ENCODE data around the gene PIN1. TPM values are rescaled to one million over a fixed set of nuclear protein-coding genes. Genes with fewer than 3 reads are reported as not detected.

PIN1 gene
- total and polyA plus RNA-seq, 5 donors from 2014 or later, result 72.0 to 135 (median 101) TPM

DNA sequence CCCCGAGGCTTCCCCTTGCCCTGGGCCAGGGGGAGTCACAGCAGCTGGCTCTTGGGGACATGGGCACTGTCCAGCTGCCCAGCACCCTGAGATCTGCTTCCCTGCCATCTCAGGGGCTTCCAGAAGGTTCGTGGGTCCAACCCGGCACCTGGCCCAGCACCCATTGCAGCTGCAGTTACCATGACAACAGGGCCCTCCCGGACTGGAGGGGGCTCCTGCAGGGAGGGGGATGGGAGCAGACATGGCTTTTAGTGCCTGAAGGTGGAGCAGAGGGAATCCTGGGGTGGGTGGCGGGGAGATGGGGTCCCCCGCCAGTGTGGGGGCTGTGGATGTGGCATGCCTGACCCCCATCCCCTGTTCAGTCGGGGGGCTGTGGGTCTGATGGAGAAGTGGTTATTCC, 14.7 kb downstream of the PIN1 start:
- H3K27me3 ChIP-seq (ENCODE audit: control insufficient read depth, insufficient read depth, low read length), result no peaks in the 10 kb centered on the region
- H3K4me1 Mint-ChIP-seq, result peaks cover 0 to 48% (median 29%) of the 10 kb centered on the region in 4 donors
- H3K9me3 Mint-ChIP-seq, result peaks cover 0 to 2% (median 0%) of the 10 kb centered on the region in 7 donors
- H3K27me3 Mint-ChIP-seq, result no peaks in the 10 kb centered on the region
- ATAC-seq (ENCODE audit: low read depth in 2 of 2) (no peak), DNase-seq (no peak)
- H3K9me3 ChIP-seq (ENCODE audit: control insufficient read depth in 2 of 2, low read length in 2 of 2), result no peaks in the 10 kb centered on the region
- peak overlapping the region in 1 of 3 donors; percentile 38 for H3K27ac Mint-ChIP-seq
- peaks cover 20% of the 10 kb centered on the region for H3K4me1 ChIP-seq (ENCODE audit: control insufficient read depth, insufficient read depth, low read length, poor library complexity, severe bottlenecking)
- H3K36me3 ChIP-seq (ENCODE audit: control insufficient read depth, insufficient read depth, low read length), result peaks cover 32% of the 10 kb centered on the region
- peaks cover 23% of the 10 kb centered on the region for H3K36me3 Mint-ChIP-seq
- H3K27ac ChIP-seq (ENCODE audit: insufficient read depth, low read length, poor library complexity, severe bottlenecking), result no peak overlapping the region
- no peak overlapping the region for H3K4me3 ChIP-seq (ENCODE audit: low read depth, low read length)
- no peak overlapping the region for H3K4me3 Mint-ChIP-seq

DNA sequence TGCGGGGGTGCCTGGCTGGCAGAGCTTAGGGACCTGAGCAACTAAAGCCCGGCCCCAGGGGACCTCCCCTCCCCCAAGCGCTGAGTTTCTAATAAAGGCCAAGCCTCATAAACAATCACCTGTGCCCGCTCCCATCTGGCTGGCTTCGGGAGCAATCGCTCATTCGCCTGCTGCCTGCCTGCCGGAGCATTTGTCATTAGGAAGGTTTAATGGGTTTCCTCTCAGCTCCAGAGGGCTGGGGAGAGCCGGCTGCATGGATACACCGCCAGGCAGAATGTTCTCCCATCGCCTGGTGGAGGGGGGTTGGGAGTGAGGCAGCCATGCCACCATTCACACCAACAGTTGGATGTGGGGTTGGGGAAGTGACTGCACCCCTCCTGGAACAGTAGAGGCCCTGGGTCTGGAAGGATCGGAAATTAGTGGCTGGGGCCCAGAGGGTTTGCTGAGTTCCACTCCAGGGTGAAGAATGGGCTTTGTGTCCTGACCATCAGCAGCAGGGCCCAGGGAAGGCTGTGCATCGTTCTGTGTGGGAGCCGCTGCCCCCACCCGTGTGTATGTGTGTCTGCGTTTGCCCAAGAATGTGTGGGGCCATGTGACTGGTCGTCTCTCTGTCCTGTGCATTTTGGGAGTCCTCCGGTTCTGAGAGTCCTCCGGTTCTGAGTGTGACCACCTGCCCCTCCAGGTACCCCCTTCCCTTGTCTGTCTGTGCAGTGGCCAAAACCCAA, 15.3 kb downstream of the PIN1 start:
- no peak for DNase-seq

DNA sequence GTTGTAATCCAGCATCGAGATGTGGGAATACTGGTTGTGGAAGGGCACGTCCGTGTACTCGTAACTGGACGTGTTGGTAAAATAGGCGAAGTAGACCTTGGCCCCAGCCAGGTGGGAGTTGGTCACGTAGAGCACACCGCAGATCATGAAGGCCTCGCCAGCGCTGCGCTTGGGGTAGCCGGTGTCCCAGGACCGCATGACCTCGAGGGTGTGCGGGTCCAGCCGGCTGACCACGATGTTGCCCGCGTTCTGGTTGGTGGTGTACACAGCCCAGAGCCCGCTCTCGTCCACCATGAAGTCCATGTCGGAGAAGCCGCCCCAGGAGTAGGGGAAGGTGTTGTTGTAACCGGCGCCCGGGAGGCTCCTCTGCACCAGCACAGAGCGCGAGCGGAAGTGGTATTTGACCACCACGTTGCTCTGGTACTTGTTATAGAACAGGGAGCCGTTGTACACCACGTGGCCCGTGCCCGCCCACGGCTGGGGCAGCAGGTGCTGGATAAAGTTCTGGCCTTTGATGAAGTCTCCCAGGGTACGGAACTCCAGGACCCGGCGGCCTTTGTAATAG, 19.2 kb downstream of the PIN1 start:
- Mint-ChIP-seq H3K36me3 (peaks cover 22% of the 10 kb centered on the region), H3K4me3 (peak overlapping the region in 1 of 4 donors; percentile 29), H3K9me3 (peaks cover 0 to 2% (median 0%) of the 10 kb centered on the region in 7 donors), H3K27me3 (no peaks in the 10 kb centered on the region), H3K27ac (peak overlapping the region in 2 of 3 donors; percentile 67), H3K4me1 (peaks cover 13 to 68% (median 47%) of the 10 kb centered on the region in 4 donors)
- peaks cover 49% of the 10 kb centered on the region for H3K4me1 ChIP-seq (ENCODE audit: control insufficient read depth, insufficient read depth, low read length, poor library complexity, severe bottlenecking)
- no peak overlapping the region for H3K4me3 ChIP-seq (ENCODE audit: low read depth, low read length)
- H3K27ac ChIP-seq (ENCODE audit: insufficient read depth, low read length, poor library complexity, severe bottlenecking), result no peak overlapping the region
- H3K27me3 ChIP-seq (ENCODE audit: control insufficient read depth, insufficient read depth, low read length), result no peaks in the 10 kb centered on the region
- DNase-seq (no peak), ATAC-seq (ENCODE audit: low read depth in 2 of 2) (no peak)
- peaks cover 4% of the 10 kb centered on the region for H3K36me3 ChIP-seq (ENCODE audit: control insufficient read depth, insufficient read depth, low read length)
- H3K9me3 ChIP-seq (ENCODE audit: control insufficient read depth in 2 of 2, low read length in 2 of 2), result no peaks in the 10 kb centered on the region

More for the DNA sequence above, 15.3 kb downstream of the PIN1 start:
- Mint-ChIP-seq H3K27me3 (no peaks in the 10 kb centered on the region), H3K4me3 (no peak overlapping the region), H3K4me1 (peaks cover 0 to 47% (median 28%) of the 10 kb centered on the region in 4 donors), H3K9me3 (peaks cover 0 to 2% (median 0%) of the 10 kb centered on the region in 7 donors), H3K27ac (no peak overlapping the region), H3K36me3 (peaks cover 17% of the 10 kb centered on the region)
- no peaks in the 10 kb centered on the region for H3K27me3 ChIP-seq (ENCODE audit: control insufficient read depth, insufficient read depth, low read length)
- no peaks in the 10 kb centered on the region for H3K9me3 ChIP-seq (ENCODE audit: control insufficient read depth in 2 of 2, low read length in 2 of 2)
- no peak overlapping the region for H3K27ac ChIP-seq (ENCODE audit: insufficient read depth, low read length, poor library complexity, severe bottlenecking)
- no peak for ATAC-seq (ENCODE audit: low read depth in 2 of 2)
- peaks cover 29% of the 10 kb centered on the region for H3K36me3 ChIP-seq (ENCODE audit: control insufficient read depth, insufficient read depth, low read length)
- no peak overlapping the region for H3K4me3 ChIP-seq (ENCODE audit: low read depth, low read length)
- peaks cover 23% of the 10 kb centered on the region for H3K4me1 ChIP-seq (ENCODE audit: control insufficient read depth, insufficient read depth, low read length, poor library complexity, severe bottlenecking)

DNA sequence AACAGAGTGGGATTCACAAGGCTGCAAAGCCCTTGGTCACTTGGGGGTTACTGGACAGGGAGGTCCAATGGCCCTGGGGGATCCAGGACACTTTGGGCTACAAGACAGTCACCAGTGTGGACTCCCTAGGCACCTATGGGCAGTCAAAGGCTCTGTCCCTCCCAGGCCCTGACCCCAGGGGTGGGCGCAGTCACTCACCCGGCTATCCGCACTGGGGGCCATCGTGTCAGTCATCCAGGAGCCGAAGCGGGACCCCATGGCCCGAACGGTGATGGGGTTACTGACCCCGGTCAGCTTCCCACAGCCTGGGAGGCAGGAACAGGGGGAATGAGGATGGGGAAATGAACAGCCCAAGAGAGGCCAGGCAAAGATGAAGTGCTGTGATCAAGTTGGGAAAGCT, 21.5 kb downstream of the PIN1 start:
- H3K36me3 ChIP-seq (ENCODE audit: control insufficient read depth, insufficient read depth, low read length), result peaks cover 4% of the 10 kb centered on the region
- DNase-seq (no peak), ATAC-seq (ENCODE audit: low read depth in 2 of 2) (no peak)
- peaks cover 66% of the 10 kb centered on the region for H3K4me1 ChIP-seq (ENCODE audit: control insufficient read depth, insufficient read depth, low read length, poor library complexity, severe bottlenecking)
- peak overlapping the region; percentile 24 for H3K27ac ChIP-seq (ENCODE audit: insufficient read depth, low read length, poor library complexity, severe bottlenecking)
- Mint-ChIP-seq H3K9me3 (peaks cover 0 to 2% (median 0%) of the 10 kb centered on the region in 7 donors), H3K4me3 (peak overlapping the region; percentile 83 to 99 (median 98)), H3K36me3 (peaks cover 22% of the 10 kb centered on the region), H3K4me1 (peaks cover 13 to 85% (median 55%) of the 10 kb centered on the region in 4 donors), H3K27me3 (no peaks in the 10 kb centered on the region), H3K27ac (peak overlapping the region; percentile 95 to 100 (median 98))
- H3K27me3 ChIP-seq (ENCODE audit: control insufficient read depth, insufficient read depth, low read length), result no peaks in the 10 kb centered on the region
- H3K9me3 ChIP-seq (ENCODE audit: control insufficient read depth in 2 of 2, low read length in 2 of 2), result no peaks in the 10 kb centered on the region
- peak overlapping the region; percentile 86 for H3K4me3 ChIP-seq (ENCODE audit: low read depth, low read length)

DNA sequence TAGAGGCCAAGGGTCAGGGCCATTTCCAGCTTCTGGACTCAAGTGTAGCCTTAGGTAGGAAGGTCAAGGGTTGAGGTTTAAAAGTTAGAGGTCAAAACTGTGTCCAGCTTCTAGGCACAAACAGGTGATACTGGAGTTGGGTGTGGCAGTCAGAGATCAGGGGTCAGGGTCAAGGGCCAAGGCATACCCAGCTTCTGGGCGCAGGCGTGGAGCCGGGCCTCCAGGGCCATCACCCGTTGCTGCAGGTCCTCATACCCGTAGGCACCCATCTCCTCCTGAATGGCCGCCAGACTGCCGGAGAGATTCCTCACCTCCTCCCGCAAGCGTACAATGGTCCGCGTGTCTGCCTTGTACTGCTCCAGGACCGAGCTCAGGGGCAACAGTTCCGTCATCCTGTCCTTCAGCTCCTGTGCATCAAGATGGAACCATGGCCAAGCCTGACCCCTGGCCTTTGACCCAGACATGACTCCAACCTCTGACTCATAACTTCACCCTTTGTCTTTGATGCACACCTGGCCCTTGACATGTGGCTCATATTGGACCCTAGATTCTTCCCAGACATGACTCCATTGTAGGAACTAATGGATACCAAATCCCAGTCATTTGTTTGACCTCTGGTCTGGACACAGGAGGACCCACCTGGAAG, 22.1 kb downstream of the PIN1 start:
- peak overlapping the region; percentile 71 for H3K27ac ChIP-seq (ENCODE audit: insufficient read depth, low read length, poor library complexity, severe bottlenecking)

DNA sequence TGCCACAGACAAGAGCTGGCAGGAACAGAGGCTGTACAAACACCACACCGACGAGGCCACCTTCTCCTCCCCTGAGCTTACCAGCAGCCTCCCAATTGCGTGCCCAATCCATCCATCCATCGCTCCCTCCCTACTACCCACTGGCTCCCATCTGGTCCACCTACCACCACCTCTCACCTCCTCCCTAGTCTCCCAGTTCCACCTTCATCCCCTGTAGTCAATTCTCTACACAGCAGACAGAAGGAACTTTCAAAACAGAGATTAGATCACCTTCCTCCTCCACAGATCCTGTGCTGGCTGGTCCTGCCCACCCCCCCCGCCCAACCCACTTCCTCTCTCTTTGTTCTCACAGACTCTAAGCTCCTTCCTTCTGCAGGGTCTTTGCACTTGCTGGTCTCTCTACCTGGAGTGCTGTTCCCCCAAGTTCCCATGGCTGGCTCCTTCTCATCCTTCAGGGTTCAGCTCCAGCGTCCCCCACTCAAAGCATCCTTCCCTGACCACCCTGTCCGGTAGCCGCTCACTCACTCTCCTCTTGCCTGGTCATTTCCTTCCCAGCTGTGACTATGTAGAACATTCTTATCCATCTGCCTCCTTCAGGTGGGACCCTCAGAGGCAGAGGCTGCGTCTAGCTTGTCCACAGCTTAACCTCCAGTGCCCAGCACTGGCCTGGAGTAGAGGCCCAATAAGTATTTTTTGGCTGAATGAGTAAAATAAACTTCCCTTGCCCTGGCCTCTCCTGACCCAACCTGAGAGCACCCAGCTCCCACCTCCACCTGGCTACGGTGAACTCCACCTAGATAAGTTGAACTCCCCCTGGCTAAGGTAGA, 23.0 kb downstream of the PIN1 start:
- H3K27me3 Mint-ChIP-seq, result no peaks in the 10 kb centered on the region
- H3K4me1 ChIP-seq (ENCODE audit: control insufficient read depth, insufficient read depth, low read length, poor library complexity, severe bottlenecking), result peaks cover 81% of the 10 kb centered on the region
- no peaks in the 10 kb centered on the region for H3K27me3 ChIP-seq (ENCODE audit: control insufficient read depth, insufficient read depth, low read length)
- H3K36me3 Mint-ChIP-seq, result peaks cover 13% of the 10 kb centered on the region
- peak in 2 of 3 donors; percentile 49 to 85 for DNase-seq
- peak overlapping the region; percentile 71 for H3K27ac ChIP-seq (ENCODE audit: insufficient read depth, low read length, poor library complexity, severe bottlenecking)
- H3K4me1 Mint-ChIP-seq, result peaks cover 13 to 89% (median 56%) of the 10 kb centered on the region in 4 donors
- H3K9me3 Mint-ChIP-seq, result peaks cover 0 to 2% (median 0%) of the 10 kb centered on the region in 7 donors
- H3K36me3 ChIP-seq (ENCODE audit: control insufficient read depth, insufficient read depth, low read length), result peaks cover 4% of the 10 kb centered on the region
- H3K27ac Mint-ChIP-seq, result peak overlapping the region; percentile 95 to 100 (median 98)
- H3K4me3 Mint-ChIP-seq, result peak overlapping the region; percentile 94 to 99 (median 98)
- peak overlapping the region; percentile 86 for H3K4me3 ChIP-seq (ENCODE audit: low read depth, low read length)
- peak; percentile 84 to 89 for ATAC-seq (ENCODE audit: low read depth in 2 of 2)
- no peaks in the 10 kb centered on the region for H3K9me3 ChIP-seq (ENCODE audit: control insufficient read depth in 2 of 2, low read length in 2 of 2)

More for the DNA sequence above, 22.1 kb downstream of the PIN1 start:
- H3K27me3 ChIP-seq (ENCODE audit: control insufficient read depth, insufficient read depth, low read length), result no peaks in the 10 kb centered on the region
- ATAC-seq (ENCODE audit: low read depth in 2 of 2), result no peak
- H3K4me3 ChIP-seq (ENCODE audit: low read depth, low read length), result peak overlapping the region; percentile 86
- Mint-ChIP-seq H3K27me3 (no peaks in the 10 kb centered on the region), H3K27ac (peak overlapping the region; percentile 95 to 100 (median 98)), H3K4me3 (peak overlapping the region; percentile 94 to 99 (median 98)), H3K9me3 (peaks cover 0 to 2% (median 0%) of the 10 kb centered on the region in 7 donors), H3K36me3 (peaks cover 19% of the 10 kb centered on the region), H3K4me1 (peaks cover 13 to 86% (median 57%) of the 10 kb centered on the region in 4 donors)
- H3K4me1 ChIP-seq (ENCODE audit: control insufficient read depth, insufficient read depth, low read length, poor library complexity, severe bottlenecking), result peaks cover 72% of the 10 kb centered on the region
- DNase-seq, result no peak
- peaks cover 4% of the 10 kb centered on the region for H3K36me3 ChIP-seq (ENCODE audit: control insufficient read depth, insufficient read depth, low read length)
- H3K9me3 ChIP-seq (ENCODE audit: control insufficient read depth in 2 of 2, low read length in 2 of 2), result no peaks in the 10 kb centered on the region

DNA sequence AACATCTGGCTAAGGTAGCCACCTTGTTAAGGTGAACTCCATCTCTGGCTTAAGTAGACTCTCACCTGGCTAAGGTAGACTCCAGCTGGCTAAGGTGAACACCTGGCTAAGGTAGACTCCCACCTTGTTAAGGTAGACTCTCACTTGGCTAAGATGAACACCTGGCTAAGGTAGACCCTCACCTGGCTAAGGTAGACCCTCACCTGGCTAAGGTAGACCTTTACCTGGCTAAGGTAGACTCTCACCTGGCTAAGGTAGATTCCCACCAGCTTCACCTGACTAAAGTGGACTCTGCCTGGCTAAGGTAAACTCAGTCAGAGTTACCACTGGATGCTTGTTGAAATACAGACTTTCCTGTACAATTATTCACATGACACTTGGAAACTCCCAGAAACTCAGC, 23.6 kb downstream of the PIN1 start:
- Histone ChIP-seq H3K4me3 (ENCODE audit: low read depth, low read length) (peak overlapping the region; percentile 86), H3K27ac (ENCODE audit: insufficient read depth, low read length, poor library complexity, severe bottlenecking) (peak overlapping the region; percentile 71), H3K36me3 (ENCODE audit: control insufficient read depth, insufficient read depth, low read length) (peaks cover 4% of the 10 kb centered on the region)

More for the DNA sequence above, 23.6 kb downstream of the PIN1 start:
- H3K27me3 Mint-ChIP-seq, result no peaks in the 10 kb centered on the region
- peak overlapping the region; percentile 84 to 99 (median 98) for H3K4me3 Mint-ChIP-seq
- DNase-seq, result no peak
- peaks cover 16 to 94% (median 58%) of the 10 kb centered on the region in 4 donors for H3K4me1 Mint-ChIP-seq
- H3K27ac Mint-ChIP-seq, result peak overlapping the region; percentile 95 to 100 (median 98)
- peaks cover 13% of the 10 kb centered on the region for H3K36me3 Mint-ChIP-seq
- no peak for ATAC-seq (ENCODE audit: low read depth in 2 of 2)
- Histone ChIP-seq H3K27me3 (ENCODE audit: control insufficient read depth, insufficient read depth, low read length) (no peaks in the 10 kb centered on the region), H3K9me3 (ENCODE audit: control insufficient read depth in 2 of 2, low read length in 2 of 2) (no peaks in the 10 kb centered on the region), H3K4me1 (ENCODE audit: control insufficient read depth, insufficient read depth, low read length, poor library complexity, severe bottlenecking) (peaks cover 84% of the 10 kb centered on the region)
- H3K9me3 Mint-ChIP-seq, result peaks cover 0 to 2% (median 0%) of the 10 kb centered on the region in 7 donors
